8988T (cell line): ENCODE results near the gene TLK2.
"Not testable (repeated sequence)": the region's sequence is repeated elsewhere in the genome, so short reads cannot be mapped to it uniquely, and the experiment has no call there.

Experiments used
- DNase-seq: peaks from one replicate; pipeline ENCODE4 v3.0.0; 2011

Gene TLK2

GRCh38 chr17:62478424-62478879 lies at the start of gene TLK2:
TSS of gene TLK2 (plus strand) at chr17:62478825. CDS start at chr17:62481126, 2,301 bp downstream.
- DNase-seq, result peak; percentile 91

DNA sequence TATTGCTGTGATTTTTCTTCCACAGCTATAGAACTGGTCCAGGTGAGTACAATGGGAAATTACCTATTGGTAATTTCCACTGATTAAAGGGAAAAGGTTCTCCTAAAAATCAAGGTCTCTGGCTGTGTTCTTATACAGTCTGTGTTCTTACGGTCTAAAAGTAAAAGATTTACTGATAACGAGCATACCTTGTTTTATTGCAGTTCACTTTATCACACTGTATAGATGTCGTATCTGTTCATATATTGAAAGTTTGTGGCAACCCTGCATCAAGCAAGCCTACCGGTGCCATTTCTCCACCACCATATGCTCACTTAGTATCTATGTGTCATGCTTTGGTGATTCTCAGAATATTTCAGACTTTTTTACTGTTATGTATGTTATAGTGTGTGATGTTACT lies 43.4 kb upstream of the TLK2 start:
- DNase-seq, result not testable (repeated sequence)

DNA sequence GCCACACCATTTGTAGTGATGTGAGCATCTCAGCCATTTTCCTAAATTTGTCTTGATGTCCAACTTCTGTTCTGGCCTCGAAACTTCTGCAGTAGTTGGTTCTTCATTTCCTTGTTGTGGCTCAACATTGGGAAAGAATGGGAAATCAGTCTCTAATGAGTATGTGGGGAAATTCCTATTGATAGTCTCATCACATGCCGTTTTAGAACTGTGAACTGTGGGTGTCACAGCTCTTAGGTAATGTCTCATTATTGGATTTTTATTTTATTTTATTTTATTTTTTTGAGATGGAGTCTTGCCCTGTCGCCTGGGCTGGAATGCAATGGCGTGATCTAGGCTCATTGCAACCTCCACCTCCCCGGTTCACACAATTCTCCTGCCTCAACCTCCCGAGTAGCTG lies 37.4 kb upstream of the TLK2 start:
- DNase-seq, result not testable (repeated sequence)

DNA sequence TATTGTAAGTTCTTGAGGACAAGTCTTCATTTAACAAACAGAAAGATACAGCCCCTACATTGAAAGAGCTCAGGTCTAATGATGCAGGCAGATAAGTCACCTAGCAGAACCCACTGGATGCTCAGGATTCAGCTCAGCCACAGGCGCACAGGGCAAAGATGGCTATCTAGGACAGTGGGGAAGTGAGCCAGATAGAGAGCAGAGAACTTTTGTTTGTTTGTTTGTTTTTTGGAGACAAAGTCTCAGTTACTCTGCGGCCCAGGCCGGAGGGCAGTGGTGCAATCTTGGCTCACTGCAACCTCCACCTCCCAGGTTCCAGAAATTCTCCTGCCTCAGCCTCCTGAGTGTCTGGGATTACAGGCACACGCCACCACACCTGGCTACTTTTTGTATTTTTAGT lies 34.6 kb upstream of the TLK2 start:
- DNase-seq, result no peak

DNA sequence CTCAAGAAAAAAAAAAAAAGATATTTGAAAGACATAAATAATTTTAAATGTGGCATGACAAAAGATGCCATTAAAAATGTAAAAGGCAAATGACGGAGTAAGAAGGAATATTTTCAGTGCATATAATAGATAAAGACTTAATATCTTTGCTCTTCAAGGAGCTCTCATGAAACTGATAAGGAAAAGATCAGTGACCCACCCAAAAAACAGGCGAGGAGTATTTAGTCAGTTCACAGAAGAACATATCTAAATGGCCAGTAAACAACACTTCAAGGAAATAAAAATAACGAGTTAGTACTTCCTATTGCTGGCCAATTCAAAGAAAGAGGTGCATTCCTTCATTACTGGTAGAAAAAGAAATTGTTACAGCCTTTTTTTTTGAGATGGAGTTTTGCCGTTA lies 32.8 kb upstream of the TLK2 start:
- DNase-seq, result not testable (repeated sequence)

DNA sequence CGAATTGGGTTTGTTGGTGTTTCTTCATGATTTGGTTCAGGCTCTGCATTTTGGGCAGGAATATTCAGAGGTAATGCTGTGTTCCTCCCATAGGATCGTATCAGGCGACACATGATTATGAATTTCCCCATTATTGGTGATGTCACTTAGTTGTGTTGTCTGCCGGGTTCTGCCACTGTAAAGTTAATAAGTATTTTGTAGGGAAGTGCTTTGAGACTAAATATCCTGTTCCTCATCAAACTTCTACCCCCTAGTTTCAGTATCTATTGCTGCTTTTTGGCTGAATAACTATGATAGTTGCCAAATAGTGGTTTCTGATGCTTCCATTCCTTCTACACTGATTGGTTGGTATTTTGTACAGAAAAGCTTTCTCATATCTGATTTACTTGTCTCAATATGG lies 26.4 kb upstream of the TLK2 start:
- DNase-seq, result not testable (repeated sequence)

DNA sequence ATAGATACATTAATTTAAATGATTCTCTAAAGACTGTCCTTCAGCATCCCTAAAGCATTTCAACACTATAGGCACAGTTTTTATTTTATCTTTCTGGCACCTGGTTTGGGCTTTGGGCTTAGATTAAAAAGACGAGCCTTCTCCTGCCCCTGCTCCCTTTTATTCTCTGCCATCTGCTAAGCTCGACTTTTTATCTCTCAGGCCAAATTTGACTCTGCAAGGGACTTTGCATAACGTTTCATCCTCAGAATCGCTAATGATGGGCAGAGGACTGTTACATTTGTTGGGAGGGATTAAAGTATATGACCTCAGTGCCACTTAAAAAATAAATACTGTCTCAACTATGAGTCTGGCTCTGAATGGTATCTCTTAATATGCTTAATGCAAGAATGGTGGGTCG lies 25.6 kb upstream of the TLK2 start:
- not testable (repeated sequence) for DNase-seq

GRCh38 chr17:62453656-62454055 lies 25.0 kb upstream of the TLK2 start:
- DNase-seq, result not testable (repeated sequence)

- not testable (repeated sequence) for DNase-seq
Measured at GRCh38 chr17:62454111-62454510, 24.5 kb upstream of the TLK2 start.

GRCh38 chr17:62456016-62456415 lies 22.6 kb upstream of the TLK2 start:
- DNase-seq, result no peak

- not testable (repeated sequence) for DNase-seq
Measured at GRCh38 chr17:62458483-62458882, 20.1 kb upstream of the TLK2 start.

DNA sequence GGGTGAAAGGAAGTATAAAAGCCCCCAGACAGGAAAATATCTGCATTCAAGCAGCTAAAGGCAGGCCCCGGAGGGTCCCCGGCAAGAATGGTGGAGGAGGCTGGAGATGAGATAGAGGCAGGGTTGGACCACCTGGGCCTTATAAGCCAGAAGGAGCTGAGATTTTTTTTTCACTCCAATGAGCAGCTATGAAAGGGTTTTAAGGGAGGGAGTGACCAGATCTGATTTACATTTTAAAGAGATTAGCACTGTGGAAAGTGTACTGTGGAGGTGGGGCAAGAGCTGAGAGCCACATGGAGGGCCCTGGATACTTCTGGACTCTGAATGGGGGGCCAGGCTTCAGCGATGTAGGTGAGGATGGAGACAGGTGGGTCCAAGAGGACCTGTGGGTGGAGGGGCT lies 14.2 kb upstream of the TLK2 start:
- DNase-seq, result not testable (repeated sequence)

GRCh38 chr17:62465271-62465670 lies 13.4 kb upstream of the TLK2 start:
- not testable (repeated sequence) for DNase-seq

GRCh38 chr17:62470666-62471379 lies 7.8 kb upstream of the TLK2 start:
- not testable (repeated sequence) for DNase-seq

GRCh38 chr17:62471380-62471880 lies 7.2 kb upstream of the TLK2 start:
- DNase-seq, result not testable (repeated sequence)

DNA sequence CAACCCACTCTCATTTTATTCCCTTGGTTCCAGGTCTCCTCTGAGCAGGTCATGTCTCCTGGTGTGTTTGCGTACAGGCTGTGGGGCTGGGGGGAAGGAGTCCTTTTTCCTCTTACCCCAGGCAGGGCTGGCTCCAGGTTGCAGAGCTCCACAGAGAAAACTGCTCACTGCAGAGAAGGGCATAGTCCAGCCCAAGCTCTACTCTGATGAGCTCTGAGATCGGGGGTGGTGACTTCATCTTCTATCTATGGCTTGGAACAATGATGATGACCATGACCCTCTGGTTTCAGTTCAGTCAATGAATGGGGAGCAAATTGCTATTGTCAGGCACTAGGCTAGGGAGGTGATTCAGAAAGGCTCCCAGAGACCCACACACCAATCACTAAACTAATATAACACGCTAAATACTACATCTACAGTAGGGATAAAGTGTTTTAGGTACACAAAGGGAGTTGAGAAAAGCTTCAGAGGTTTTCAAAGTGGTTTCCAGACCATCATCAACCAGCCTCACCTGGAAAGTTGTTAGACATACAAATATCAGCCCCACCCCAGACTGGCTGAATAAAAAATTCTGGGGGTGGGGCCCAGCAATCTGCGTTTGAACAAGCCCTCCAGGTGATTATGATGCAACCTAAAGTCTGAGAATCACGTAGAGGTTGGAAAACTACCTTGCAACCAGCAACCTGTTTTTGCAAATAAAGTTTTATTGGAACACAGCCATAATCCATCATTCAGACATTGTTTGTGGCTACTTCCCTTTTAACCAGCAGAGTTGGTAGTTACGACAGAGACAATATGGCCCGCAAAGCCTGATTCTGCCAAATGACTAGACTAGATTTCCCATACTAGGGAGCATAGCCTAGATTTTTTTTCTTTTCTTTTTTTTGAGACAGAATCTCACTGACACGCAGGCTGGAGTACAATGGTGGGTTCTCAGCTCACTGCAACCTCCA lies 5.3 kb upstream of the TLK2 start:
- not testable (repeated sequence) for DNase-seq

GRCh38 chr17:62477111-62477510 lies 1.5 kb upstream of the TLK2 start:
- not testable (repeated sequence) for DNase-seq

GRCh38 chr17:62477718-62478408 lies 762 bp upstream of the TLK2 start:
- peak; percentile 30 for DNase-seq

DNA sequence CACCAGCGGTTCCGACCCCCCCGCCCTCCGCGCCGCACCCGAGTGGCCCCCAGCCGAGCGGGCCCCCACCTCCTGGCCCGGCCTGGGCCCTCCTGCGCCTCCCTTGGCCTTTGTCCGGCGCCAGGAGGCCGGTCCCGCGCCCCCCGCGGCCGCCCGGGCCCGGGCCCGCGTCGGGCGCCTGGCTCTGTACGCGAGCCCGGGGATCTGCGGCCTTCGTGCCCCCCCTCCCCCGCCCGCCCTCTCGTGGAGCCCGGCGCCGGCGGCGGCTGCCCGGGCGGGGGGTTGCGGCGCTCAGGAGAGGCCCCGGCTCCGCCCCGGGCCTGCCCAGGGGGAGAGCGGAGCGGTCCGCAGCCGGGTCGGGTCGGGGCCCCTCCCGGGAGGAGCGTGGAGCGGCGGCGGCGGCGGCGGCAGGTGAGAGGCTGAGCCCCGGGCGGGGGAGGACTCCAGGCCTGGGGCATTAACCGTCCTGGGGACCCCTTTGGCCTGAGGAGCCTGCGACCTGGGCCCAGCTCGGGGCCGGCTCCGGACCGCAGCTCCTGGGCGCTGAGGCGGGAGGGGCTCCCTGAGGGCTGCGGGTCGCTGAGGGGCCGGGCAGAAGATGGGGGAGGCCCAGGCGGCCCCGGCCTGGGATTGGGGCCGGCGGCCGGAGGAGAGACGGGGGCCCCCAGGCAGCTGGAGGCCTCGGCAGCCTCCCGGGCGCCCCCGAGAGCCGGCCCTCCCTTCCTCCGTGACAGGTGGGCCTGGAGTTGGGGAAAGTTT lies 434 bp downstream of the TLK2 start:
- DNase-seq, result not testable (repeated sequence)

- DNase-seq, result not testable (repeated sequence)
Measured at GRCh38 chr17:62479639-62480258, 1.1 kb downstream of the TLK2 start.

DNA sequence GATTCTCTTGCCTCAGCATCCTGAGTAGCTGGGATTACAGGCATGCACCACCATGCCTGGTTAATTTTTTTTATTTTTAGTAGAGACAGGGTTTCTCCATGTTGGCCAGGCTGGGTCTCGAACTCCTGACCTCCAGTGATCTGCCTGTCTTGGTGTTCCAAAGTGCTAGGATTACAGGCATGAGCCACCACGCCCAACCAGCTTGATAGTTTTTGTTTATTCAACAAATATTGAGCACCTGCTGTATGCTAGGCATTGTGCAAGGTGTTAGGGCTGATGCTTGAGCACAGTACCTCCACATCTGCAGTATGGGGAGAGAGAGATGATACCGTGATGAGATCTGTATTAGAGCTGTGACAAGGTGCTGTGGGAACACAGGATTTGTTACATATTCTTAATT lies 3.9 kb downstream of the TLK2 start:
- DNase-seq, result not testable (repeated sequence)

DNA sequence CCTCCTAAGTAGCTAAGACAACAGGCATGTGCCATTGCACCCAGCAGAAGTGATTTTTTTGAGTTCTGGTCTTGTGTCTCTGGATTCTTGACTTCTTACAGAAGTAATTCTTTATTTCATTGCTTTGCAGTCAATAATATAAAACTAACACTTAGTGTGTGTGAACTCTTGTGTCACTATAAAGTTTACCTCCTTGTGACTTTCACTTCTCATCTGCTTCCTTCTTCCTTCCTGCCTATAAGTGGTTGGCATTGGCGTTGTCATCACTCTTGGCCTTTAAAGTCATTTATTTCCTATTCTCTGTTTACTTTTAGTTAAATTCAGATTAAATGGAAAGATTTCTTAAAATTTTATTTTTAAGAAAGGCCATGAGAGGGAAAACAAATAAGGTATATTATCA lies 12.4 kb downstream of the TLK2 start:
- DNase-seq, result not testable (repeated sequence)
